HT-29 (cell line): ENCODE data around the gene WFDC13. TPM values are rescaled to one million over a fixed set of nuclear protein-coding genes. Genes with fewer than 3 reads are reported as not detected.
A peak's percentile ranks its signal among the peaks of the same experiment; 100 is the strongest.
"Not testable (repeated sequence)": the region's sequence is repeated elsewhere in the genome, so short reads cannot be mapped to it uniquely, and the experiment has no call there.

Experiments
- DNase-seq: peaks from one replicate; pipeline ENCODE4 v3.0.0-alpha.2; 2015; ENCODE audit warnings: low spot score
- total RNA-seq: library from RNA; depleted of rRNA; stranded (reverse); fragments of >200 nt; shearing (Covaris generic); gene quantifications from 2 replicates; pipeline ENCODE4 v1.2.3, GENCODE V29; 2014; rRNA removed

The WFDC13 gene, protein sequence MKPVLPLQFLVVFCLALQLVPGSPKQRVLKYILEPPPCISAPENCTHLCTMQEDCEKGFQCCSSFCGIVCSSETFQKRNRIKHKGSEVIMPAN
- total RNA-seq = not detected in 2 replicates

DNA sequence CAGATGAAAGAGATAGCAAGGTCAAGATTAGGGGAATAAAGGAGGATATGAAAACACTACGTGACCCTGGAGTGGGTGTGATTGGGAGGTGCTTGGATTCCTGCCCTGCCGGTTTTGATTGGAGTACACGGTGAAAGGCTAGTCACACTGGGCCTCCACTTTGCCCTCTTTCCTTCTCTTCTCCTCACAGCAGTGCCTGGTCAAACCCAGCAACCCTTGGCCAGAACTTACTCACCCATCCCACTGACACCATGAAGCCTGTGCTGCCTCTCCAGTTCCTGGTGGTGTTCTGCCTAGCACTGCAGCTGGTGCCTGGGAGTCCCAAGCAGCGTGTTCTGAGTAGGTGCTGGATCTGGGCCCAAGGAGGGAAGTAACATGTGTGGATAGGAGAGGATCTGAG is at the start of gene WFDC13:
Gene WFDC13, plus strand, starts transcription at position 166 of the 400 bp plus-strand sequence. Its CDS starts 86 bp downstream, at position 252.
- peak; percentile 54 for DNase-seq

DNA sequence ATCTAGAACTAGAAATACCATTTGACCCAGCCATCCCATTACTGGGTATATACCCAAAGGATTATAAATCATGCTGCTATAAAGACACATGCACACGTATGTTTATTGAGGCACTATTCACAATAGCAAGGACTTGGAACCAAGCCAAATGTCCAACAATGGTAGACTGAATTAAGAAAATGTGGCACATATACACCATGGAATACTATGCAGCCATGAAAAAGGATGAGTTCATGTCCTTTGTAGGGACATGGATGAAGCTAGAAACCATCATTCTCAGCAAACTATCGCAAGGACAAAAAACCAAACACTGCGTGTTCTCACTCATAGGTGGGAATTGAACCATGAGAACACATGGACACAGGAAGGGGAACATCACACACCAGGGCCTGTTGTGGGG is 44.8 kb upstream of the WFDC13 start:
- DNase-seq = not testable (repeated sequence)

DNA sequence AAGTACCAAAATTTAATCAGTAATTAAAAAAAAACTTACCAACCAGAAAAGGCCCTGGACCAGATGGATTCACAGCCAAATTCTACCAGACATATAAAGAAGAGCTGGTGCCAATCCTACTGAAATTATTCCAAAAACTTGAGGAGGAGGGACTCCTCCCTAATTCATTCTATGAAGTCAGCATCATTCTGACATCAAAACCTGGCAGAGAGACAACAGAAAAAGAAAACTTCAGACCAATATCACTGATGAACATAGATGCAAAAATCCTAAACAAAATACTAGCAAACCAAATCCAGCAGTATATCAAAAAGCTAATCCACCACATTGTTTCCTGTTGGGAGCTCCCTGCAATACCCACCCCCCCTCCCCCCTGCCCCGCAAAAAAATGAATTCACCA is 31.7 kb upstream of the WFDC13 start, which contains the start of gene WFDC11:
Gene WFDC11, minus strand, starts transcription at position 101 of the 400 bp plus-strand sequence. CDS start 19,639 bp downstream, outside the sequence.
- DNase-seq = no peak

DNA sequence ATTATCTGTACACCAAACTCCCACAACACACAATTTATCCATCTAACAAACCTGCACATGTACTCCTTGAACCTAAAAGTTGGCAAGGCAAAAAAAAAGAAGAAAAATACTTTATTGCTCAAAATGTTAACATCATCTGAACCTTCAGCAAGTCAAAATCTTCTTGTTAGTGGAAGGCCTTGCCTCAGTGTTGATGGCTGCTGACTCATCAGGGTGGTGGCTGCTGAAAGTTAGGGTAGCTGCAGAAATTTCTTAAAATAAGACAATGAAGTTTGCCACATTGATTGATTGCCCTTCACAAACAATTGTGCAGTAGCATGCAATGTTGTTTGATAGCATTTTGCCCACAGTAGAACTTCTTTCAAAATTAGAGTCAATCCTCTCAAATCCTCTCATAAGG is 29.1 kb upstream of the WFDC13 start:
- DNase-seq = no peak

DNA sequence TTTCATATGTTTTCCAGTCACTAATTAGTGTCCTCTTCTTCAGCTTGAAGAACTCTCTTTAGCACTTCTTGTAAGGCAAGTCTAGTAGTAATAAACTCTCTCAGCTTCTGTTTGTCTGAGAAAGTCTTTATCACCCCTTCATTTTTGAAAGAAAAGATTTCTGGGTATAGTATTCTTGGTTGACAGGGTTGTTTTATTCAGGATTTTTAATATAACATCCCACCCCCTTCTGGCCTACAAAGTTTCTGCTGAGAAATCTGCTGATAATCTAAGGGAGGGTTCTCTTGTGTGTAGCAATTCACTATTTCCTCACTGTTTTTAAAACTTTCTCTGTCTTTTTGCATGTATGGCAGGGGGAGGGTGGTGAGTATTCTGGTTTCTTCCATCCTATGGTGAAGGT is 22.2 kb upstream of the WFDC13 start:
- DNase-seq = no peak

DNA sequence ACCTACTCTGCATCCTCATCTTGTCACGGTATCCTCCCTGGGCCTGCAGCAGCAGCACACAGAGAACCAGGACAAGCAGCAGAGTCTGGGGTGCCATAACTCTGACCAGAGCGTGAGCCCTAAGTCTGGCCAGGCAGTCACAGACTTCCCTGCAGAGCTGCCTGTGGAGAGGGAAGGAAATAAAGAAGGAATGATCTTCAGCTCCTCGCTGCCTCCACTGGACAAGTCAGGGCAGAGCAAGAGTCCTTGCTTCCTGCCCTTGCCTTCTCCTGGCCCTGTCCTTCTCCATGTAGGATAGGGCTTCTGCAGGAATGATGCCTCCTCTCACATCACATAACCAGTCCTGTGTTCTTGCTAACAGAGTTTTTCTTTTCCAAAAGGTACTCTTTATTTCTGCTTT is 15.9 kb upstream of the WFDC13 start:
- DNase-seq = peak; percentile 59

DNA sequence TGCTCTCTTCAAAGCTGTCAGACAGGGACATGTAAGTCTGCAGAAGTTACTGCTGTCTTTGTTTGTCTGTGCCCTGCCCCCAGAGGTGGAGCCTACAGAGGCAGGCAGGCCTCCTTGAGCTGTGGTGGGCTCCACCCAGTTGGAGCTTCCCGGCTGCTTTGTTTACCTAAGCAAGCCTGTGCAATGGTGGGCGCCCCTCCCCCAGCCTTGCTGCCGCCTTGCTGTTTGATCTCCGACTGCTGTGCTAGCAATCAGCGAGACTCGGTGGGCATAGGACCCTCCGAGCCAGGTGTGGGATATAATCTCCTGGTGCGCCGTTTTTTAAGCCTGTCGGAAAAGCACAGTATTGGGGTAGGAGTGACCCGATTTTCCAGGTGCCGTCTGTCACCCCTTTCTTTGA is 8.5 kb upstream of the WFDC13 start:
- DNase-seq = not testable (repeated sequence)

DNA sequence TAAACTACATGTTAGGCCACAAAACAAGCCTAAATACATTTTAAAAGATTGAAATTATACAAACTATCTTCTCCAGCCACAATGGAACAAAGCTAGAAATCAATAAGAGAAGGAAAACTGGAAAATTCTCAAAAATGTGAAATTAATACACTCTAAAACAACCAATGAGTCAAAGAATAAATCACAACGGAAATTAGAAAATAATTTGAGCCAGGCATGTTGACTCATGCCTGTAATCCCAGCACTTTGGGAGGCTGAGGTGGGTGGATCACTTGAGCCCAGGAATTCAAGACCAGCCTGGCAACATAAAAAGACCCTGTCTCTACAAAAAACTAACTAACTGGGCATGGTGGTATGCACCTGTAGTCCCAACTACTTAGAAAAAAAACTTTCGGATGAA is 6.3 kb upstream of the WFDC13 start:
- no peak for DNase-seq

DNA sequence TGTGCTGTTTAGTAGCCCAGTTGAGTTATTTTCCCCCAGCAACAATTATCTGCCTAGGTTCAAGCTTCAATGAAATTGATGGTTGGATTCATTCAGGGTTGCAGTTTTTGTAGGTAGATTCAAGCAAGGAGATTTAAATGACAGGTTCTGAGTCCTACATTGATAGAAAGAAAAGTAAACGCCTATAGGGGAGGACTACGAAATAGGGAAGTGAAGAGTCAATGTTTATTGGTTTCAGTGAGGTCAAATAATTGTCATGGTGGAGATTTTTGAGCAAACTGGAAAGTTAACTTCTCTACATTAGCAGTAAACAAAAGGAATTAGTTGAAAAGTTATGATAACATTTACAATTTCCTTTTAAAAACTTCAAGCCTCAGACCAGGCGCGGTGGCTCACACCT is 734 bp upstream of the WFDC13 start:
- DNase-seq = no peak

DNA sequence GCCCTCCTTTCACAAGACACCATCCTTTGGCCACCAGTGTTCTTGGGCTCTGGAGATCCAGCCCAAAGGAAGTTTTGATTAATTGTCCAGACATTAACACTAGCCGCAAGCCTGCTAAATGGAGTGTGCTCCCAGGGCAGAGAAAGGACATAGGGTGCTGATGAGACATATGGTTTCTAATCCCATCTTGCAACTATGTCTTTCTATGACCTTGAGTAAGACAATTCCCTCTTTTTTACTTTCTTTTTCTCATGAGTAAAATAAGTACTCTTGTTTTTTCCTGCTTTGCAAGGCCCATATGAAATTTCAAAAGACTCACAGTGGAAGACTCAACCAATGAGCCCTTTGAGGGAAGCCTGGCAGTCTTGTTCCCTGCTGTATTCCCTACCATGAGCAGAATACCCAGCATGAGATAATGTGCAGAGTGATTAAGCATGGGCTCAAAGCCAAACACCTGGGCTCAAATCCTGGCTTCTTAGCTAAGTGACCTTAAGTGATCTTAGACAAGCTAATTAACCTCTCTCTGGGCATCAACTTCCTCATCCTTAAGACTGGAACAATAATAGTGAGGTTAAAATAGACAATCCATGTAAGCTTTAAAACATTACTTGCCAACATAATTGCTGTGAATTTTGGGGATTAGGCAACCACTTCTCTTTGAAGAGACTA is 3.3 kb downstream of the WFDC13 start, which contains the start of gene WFDC10B:
Gene WFDC10B, minus strand, starts transcription at position 51 of the 669 bp plus-strand sequence. CDS start 19,027 bp downstream, outside the sequence.
- peak; percentile 43 for DNase-seq

DNA sequence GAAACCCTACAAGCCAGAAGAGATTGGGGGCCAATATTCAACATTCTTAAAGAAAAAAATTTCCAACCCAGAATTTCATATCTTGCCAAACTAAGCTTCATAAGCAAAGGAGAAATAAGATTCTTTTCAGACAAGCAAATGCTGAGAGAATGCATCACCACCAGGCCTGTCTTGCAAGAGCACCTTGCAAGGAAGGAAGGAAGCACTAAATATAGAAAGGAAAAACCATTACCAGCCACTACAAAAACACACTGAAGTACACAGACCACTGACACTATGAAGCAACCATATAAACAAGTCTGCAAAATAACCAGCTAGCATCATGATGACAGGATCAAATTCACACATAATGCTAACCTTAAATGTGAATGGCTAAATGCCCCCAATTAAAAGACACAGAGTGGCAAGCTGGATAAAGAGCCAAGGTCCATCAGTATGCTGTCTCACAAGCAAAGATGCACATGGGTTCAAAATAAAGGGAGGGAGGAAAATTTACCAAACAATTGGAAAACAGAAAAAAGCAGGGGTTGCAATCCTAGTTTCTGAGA is 14.4 kb downstream of the WFDC13 start:
- DNase-seq = not testable (repeated sequence)

DNA sequence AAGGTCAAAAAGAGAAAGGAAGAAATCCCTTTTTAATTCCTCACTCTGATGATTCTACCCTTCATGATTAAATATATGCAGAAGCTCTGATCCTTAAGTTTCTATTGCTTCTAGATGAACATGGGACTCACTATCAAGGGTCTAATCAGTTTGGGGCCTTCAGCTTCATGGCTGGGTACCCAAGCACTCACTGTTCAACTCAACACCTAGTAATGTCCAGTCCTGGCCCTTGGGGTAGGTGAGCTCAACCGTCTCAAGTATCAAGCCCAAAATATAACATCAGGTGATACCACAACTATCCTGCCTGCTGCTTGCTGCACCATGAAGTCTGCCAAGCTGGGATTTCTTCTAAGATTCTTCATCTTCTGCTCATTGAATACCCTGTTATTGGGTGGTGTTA is 20.2 kb downstream of the WFDC13 start, which contains the start of gene SPINT4:
Gene SPINT4, plus strand, starts transcription at position 301 of the 400 bp plus-strand sequence. Its CDS starts 21 bp downstream, at position 322.
- DNase-seq = no peak

DNA sequence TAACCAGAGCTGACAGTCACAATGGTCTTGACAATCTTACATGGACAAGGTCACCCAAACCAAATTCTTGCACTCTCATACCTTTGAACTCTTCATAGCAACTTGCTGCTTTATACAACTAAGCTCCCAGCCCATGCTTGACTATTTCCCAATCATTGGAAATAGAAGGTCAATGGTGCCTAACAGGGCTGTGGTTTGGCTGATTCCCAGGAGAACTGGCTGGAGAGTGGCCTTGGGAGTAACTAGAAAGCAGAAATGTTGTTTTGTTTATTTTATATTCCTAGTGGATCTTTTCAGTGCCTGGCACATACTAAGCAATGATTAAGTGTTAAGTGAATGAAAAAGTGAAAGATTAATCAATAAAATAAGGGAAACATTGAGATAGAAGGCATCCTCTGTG is 23.3 kb downstream of the WFDC13 start:
- DNase-seq = no peak

DNA sequence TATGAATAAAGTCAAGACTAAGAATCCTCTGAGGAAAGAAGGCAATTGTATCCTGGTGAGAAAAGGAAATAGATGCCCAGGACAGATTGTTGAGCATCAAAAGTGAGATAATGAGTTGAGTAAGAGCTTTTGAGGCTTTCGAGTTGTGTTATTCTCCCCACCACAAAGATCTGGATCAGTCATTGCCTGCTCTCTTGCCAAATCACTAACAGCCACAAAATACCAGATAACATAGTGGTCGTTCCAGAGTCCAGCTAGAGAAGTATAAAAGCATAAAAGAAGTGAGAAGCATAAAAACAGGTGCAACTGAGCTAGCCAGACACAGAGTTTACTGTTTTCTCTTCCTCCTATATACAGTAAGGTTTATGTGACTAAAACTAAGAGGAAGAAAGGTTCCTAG is 25.2 kb downstream of the WFDC13 start:
- no peak for DNase-seq

DNA sequence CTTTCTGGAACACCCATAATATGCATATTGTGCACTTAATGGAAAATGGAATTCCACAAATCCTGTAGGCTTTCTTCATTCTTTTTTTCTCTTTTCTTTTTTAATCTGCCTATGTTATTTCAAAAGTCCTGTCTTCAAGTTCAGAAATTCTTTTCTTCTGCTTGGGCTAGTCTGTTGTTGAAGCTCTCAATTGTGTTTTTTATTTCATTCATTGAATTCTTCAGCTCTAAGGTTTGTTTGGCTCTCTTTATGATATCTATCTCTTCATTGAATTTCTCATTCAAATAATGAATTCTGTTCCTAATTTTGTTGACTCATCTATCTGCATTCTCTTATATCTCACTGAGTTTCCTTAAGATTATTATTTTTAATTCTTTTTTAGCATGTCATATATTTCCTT is 30.4 kb downstream of the WFDC13 start:
- no peak for DNase-seq

DNA sequence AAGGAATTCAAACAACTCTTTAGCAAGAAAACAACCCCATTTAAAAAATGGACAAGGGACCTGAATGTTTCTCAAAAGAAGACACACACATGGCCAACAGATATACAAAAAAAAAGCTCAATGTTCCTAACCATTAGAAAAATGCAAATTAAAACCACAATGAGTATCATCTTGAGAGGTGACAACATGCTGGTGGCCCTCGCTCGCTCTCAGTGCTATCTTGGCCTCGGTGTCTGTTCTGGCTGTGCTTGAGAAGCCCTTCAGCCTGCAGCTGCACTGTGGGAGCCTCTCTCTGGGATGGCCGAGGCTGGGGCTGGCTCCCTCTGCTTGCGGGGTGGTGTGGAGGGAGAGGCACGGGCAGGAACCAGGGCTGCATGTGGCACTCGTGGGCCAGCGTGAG is 33.7 kb downstream of the WFDC13 start:
- DNase-seq = no peak

DNA sequence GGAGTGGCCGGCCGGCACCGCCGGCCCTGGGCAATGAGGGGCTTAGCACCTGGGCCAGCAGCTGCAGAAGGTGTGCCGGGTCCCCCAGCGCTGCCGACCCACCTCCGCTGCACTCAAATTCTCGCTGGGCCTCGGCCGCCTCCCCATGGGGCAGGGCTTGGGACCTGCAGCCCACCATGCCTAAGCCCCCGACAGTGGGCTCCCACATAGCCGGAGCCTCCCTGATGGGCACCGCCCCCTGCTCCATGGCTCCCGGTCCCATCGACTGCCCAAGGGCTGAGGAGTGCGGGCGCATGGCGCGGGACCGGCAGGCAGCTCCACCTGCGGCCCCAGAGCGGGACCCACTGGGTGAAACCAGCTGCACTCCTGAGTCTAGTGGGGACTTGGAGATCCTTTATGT is 34.1 kb downstream of the WFDC13 start:
- no peak for DNase-seq

DNA sequence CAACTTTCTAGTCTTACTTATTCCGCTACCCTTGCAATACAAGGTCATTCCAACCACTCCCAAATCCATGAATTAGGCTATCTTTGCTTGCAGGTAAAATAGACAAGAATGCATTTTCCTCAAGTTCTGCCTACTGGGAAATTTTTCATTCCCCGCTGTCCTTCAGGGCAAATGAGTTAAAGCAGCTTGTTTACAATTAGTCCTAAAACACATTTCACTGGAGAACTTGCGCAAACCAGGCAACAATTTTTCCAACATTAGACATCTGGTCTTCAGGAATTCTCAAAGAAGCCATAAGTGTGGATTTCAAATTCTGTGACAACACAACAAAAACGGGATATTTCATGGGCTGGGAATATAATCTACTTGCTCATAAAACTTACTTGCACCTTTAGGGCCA is 40.8 kb downstream of the WFDC13 start:
- DNase-seq = no peak

DNA sequence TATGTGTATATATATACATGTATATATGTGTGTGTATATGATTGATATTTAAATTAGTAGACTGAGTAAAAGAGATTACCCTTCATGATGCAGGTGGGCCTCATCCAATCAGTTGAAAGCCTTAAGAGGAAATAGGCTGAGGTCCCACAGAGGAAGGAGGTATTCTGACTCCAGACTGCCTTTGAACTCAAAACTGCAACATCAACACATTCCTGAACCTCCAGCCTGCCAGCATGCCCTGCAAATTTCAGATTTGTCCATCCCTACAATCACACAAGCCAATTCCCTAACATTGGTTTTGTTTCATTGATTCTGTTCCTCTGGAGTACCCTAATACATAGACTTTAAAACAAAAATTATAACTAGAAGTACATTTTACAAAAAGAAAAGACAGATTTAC is 43.2 kb downstream of the WFDC13 start:
- no peak for DNase-seq

DNA sequence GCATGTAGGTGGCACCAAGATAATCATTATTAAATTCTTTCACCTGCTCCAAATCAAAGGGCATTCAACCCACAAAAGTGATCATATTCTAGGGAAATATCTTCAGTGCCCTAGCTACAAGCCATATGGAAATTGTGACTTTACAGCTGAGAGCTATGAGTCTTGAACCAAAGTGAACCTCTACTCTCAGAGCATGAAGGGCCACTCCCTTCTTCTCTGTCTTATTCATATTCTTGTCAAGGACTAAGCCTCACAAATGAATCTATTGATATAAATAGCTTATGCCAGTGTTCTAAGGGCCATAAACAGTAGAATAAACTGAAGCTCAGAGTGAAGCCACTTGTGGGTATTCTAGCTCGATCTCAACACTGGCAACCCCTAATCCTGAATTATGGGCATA is 49.9 kb downstream of the WFDC13 start:
- DNase-seq = no peak

DNA sequence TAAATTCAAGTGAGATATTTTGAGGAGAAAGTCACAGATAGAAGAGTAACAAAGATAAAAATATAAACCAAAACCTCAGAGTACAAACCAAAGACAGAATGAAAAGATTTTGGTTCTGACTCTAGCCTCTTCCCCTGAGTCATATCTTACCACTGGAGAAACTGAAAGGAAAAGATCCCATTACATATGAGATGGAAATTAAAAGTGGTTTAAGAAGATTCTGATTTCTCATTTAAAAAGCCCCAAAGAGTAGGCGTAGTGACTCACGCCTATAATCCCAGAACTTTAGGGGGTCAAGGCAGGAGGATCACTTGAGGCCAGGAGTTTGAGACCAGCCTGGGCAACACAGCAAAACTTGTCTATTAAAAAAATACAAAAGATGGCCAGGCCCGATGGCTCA is 50.9 kb downstream of the WFDC13 start:
- DNase-seq = no peak

DNA sequence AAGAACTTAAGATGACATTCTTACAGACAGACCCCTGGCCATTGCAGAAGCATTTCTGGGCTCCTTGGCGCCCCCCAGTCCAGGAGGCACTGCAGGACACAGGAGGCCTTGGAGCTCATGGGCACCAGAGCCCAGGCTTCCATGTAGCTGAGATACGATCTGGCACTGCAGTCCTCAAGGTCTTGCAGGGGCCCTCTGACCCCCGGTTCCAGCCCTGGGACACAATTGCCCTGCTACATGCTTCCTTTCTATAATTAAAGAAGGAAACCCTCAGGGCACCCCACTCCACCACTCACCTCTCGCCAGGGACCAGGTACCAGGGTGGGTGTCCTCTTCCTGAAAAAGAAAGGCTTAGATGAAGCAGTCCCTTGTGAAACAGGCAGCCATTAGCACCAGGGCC is 56.3 kb downstream of the WFDC13 start:
- DNase-seq = no peak
